22Rv1 (cell line): Measurements from ENCODE around the gene WEE2.
"Not testable (repeated sequence)": the region's sequence is repeated elsewhere in the genome, so short reads cannot be mapped to it uniquely, and the experiment has no call there.

ENCODE experiments used
- H3K27ac ChIP-seq: fragments of 450-650 bp; 2 replicates; pipeline ENCODE4 v1.5.1; 2017
- ZFX ChIP-seq: fragments of 450-650 bp; IDR thresholded peaks from 2 replicates; pipeline ENCODE4 v1.6.1; 2017; ENCODE audit warnings: antibody characterized with exemption, borderline replicate concordance
- TF ChIP-seq, protein P1 (sequence below): fragments of 450-650 bp; IDR thresholded peaks from 2 replicates; pipeline ENCODE4 v1.5.1; 2017; ENCODE audit warnings: mild to moderate bottlenecking

WEE2 gene

DNA sequence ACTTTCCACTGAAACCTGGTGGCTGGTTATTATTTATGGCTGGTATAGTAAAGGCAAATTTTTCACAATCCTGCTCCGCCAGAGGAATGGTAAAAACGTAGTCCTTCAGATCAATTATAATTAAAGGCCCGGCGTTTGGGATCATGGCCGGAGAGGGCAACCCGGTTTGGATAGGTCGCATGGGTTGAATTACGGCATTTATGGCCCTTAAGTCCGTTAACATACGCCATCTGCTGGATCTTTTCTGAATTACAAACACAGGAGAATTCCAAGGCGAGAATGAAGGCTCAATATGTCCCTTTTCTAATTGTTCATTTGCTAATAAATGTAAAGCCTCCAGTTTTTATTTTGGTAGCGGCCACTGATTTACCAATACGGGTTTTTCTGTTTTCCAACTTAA lies 44.5 kb downstream of the WEE2 start:
- no peak overlapping the region for H3K27ac ChIP-seq
- TF ChIP-seq, protein P1, sequence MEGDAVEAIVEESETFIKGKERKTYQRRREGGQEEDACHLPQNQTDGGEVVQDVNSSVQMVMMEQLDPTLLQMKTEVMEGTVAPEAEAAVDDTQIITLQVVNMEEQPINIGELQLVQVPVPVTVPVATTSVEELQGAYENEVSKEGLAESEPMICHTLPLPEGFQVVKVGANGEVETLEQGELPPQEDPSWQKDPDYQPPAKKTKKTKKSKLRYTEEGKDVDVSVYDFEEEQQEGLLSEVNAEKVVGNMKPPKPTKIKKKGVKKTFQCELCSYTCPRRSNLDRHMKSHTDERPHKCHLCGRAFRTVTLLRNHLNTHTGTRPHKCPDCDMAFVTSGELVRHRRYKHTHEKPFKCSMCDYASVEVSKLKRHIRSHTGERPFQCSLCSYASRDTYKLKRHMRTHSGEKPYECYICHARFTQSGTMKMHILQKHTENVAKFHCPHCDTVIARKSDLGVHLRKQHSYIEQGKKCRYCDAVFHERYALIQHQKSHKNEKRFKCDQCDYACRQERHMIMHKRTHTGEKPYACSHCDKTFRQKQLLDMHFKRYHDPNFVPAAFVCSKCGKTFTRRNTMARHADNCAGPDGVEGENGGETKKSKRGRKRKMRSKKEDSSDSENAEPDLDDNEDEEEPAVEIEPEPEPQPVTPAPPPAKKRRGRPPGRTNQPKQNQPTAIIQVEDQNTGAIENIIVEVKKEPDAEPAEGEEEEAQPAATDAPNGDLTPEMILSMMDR: peak; percentile 64
- TF ChIP-seq ZFX: no peak

DNA sequence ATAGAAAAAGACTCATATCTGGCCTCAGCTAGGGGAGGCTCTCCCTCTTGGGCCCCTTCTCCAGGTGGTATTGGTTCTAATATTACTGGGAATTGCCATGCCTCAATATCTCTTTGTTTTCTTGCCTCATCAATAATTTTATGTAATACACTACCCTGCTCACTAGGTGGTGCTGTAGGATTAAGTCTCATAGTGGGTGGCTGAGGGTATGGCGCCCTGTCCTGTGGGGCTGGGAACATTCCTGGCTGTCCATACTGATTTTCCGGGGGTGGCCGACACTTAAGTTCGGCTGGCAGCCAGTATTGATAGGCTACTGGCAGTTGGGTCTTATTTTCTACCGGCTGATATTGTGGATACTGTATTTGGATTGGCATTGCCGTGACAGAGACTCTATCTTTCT lies 46.8 kb downstream of the WEE2 start:
- no peak overlapping the region for H3K27ac ChIP-seq
- TF ChIP-seq, protein P1: peak; percentile 76
- no peak for TF ChIP-seq ZFX

DNA sequence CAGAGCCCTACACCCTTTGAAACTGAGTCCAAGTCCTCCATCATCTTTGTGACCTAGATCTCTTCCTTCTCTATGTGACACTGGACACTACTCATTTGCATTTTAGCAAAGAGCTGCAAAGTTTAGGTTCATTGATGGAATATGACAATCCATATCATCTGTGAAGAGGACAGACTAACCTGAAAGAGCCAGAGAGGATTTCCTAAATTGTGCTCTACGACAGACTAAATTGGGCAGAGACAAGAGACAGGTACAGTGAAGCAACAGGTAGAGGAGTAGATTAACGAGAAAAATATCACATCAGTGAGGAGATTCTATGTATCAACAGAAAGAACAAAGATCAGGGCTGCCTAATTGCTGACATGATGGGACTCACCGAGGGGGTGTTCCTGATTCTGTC lies 55.6 kb downstream of the WEE2 start, which contains the start of gene TAS2R3:
Gene TAS2R3, plus strand, starts transcription at position 301 of the 400 bp plus-strand sequence. Its CDS starts 62 bp downstream, at position 363.
- TF ChIP-seq, protein P1: no peak
- TF ChIP-seq ZFX: no peak
- H3K27ac ChIP-seq: no peak within 1 kb of the TSS

DNA sequence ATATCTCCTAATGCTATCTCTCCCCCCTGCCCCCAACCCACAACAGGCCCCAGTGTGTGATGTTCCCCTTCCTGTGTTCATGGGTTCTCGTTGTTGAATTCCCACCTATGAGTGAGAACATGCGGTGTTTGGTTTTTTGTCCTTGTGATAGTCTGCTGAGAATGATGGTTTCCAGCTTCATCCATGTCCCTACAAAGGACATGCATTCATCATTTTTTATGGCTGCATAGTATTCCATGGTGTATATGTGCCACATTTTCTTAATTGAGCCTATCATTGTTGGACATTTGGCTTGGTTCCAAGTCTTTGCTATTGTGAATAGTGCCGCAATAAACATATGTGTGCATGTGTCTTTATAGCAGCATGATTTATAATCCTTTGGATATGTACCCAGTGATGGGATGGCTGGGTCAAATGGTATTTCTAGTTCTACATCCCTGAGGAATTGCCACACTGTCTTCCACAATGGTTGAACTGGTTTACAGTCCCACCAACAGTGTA lies 62.0 kb downstream of the WEE2 start:
- not testable (repeated sequence) for H3K27ac ChIP-seq

DNA sequence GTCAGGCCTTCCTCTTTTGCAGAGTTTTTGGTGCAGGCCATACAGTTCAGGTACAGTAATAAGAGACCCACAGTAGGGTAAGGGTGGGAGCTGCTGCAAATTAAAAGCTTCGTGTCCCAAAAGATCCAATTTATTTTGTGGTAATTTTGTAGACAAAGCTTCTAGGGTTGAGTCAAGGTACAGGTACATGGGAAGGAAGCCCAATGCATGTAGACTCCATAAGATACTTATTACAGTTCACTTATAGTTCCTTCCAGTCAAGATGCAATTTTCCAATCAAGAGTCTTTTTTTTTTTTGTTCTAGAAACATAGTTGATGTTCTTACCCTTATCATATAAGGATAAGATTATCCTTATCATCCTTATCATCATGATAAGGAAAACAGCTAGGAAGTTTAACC lies 68.2 kb downstream of the WEE2 start, which contains the start of gene TAS2R4:
Gene TAS2R4, plus strand, starts transcription at position 301 of the 400 bp plus-strand sequence. CDS start 1,815 bp downstream, outside the sequence.
- no peak within 1 kb of the TSS for H3K27ac ChIP-seq
- TF ChIP-seq, protein P1: no peak
